ENCODE results near the gene RNU7-1.

Gene RNU7-1

DNA sequence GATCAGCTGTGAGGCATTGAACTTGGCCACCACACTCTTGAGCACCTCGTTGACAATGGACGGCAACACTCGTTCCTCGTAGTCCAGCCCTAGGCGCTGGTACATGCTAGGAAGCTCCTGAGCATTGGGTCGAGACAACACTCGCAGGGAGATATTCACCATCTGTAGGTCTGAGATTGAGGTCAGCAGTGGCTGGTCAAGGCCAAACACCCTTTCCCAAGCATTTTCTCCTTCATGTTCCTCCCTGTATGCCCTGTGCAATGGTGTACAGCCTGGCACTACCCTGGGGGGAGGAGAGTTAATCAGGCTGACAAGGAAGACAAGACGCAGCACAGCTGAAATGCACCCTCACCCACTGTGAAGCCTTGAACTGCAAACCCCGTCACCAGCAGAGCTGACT lies 24.8 kb downstream of the RNU7-1 start:
- DNase-seq = no peak

DNA sequence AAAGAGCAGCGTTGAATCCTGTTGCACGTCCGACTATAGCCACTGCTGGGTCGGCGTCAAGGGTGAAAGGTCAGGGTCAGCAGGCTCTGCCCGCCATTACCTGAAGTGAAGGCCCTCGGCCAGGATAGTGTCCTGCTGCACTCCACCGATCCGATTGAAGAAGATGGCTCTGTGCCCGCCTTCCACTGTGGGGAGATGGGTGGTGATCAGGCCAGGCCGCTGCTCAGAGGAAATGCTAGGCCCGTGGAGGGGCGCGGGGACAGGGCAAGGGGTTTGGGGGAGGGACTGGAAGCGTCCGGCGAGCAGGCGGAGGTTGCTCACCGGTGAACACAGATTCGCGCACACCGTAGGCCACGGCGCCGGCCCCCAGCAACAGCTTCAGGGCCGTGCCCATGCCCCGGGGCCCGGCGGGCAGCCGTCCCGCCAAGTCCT lies 26.5 kb downstream of the RNU7-1 start:
- DNase-seq = no peak

DNA sequence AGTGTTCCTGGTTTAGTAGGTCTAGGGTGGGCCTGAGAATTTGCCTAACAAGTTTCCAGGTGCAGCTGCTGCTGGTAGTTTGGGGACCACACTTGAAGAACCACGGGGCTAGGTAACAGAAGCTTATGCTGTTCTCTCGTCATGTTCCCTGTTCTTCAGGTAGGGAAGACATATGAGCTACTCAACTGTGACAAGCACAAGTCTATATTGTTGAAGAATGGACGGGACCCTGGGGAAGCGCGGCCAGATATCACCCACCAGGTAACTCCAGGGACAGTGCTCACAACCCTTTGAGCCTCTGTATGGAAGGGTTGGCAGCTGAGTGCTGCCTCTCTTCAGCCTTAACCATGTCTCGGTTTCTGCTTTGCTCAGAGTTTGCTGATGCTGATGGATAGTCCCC lies 30.6 kb downstream of the RNU7-1 start:
- no peak for DNase-seq

DNA sequence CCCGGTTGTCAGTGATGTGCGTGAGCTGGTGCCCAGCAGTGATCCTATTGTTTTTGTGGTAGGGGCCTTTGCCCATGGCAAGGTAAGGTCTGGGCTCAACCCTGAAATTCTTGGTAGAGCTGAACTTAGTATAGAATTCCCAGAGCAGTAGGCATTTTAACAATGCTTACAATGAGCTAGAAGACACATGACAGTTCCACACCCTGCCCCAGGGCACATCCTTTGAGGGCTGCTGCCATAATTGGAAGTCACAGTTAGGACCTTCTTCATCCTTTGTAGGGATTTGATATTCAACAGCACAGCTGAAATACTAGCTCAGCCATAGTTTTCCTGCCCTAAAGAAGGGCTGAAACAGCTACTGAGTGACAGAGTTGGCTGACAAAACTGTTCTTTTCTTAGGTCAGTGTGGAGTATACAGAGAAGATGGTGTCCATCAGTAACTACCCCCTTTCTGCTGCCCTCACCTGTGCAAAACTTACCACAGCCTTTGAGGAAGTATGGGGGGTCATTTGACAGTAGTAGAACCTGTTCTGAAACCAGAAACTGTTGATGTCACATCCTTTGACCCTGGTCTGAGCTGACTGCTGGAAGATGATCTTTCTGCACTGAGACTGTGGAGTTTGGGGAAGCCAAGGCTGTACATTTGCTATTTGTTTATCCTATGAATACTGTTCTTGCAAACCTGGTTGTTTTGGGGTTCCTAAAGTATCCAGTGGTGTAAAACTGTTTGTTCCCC lies 31.8 kb downstream of the RNU7-1 start:
- DNase-seq = no peak

DNA sequence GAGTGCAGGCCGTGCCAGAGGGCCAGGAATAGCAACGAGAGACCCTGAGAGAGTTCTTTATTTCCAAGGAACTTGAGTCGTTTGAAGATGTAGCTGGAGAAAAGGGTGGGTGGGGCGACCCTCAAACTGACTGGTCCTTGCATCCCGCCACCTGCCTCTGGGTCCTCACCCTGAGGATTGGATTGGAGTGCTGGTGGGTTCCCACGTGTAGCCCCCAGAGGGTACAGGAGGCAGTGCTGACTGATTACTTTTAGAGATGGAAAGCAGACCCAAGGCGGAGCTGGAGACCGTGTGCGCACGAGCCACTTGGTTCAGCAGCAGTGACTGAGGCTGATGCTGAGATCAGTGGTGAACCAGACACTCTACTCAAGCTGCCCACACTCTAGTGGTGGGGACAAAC lies 34.0 kb downstream of the RNU7-1 start:
- no peak for DNase-seq

GRCh38 chr12:6978188-6978587 lies 34.6 kb downstream of the RNU7-1 start:
- no peak for DNase-seq

GRCh38 chr12:6978611-6979011 lies 35.0 kb downstream of the RNU7-1 start:
- no peak for DNase-seq

DNA sequence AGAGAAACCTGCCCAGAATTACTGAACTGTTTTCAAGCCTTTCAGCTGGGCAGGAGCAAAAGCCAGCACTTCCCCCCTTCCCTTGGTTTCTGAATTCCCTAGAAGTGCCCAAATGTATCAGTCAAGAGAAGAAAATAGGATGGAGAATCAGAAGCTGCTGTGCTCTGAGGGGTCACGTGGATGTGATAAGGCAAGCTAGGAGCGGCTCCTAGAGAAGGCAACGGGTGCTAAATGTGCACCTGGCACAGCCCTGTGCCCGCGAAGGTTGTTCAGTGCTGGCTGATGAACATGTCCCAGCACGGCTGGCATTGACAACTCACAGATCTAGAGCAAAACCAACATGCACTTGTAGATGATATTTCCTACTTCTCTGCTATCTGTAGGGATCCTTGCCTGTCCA lies 35.4 kb downstream of the RNU7-1 start:
- DNase-seq = no peak

- DNase-seq = no peak
Observed at GRCh38 chr12:6979453-6979852, 35.8 kb downstream of the RNU7-1 start.

- no peak for DNase-seq
Observed at GRCh38 chr12:6980075-6980474, 36.5 kb downstream of the RNU7-1 start.

DNA sequence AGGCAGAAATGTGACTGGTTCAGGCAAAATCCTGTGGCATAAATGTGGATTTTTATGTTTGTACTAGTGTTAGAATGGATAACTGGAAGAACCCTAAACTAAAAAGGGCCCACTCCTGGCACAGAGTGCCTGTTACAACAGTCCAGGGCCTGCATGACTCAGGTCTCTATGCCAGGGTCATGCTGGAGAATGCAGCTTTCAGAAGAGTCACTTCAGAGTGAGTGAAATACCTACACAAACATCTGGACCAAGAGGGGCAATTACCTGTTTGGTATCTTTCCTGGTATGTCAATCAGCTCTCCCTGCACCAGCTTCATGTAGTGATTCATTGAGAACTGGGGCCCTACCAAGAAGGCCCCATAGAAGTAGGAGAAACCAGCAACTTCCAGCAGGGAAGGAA lies 37.1 kb downstream of the RNU7-1 start:
- DNase-seq = no peak

DNA sequence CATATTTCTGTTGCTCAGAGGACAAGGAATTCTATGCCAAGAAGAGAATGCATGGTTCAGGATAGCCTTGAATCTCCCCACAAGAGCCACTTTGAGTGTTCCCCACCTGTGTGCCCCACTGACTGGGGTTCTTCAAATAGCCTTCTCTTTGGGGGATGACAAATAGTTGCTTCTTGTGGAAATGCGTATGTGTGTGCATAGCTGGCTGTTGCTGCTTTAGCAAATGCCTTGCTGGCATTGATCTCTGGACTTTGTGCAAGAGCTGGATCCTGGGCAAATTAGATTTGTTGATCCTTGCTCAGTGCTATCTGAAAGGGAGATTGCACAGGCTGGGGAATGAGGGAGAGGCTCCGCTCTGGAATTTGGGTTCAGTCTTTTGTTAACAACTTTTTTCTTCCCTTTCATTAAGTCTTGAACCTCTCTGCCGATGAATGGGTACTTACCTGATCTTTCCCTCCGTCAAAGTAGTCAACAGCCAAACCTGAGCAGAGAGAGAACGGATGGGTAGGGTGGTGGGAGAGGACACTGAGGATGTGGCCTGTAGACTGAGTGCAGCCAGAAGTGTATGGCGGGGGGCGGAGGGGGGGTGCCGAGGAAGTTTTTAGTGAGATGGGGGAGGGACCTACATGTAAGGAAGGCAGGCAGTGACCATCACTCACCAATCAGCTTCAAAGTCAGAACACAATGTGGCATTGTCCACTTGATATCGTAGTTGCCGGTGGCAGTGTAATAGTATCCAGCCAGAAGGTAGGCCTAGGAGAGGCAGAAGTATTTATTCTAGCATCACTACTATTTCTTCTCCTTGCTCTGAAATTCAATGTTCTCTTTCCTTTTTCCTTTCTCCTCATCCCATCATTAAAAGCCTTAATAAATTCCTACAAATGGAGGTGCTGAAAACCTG lies 37.8 kb downstream of the RNU7-1 start:
- DNase-seq = no peak

- no peak for DNase-seq
Observed at GRCh38 chr12:6982532-6982931, 38.9 kb downstream of the RNU7-1 start.

- no peak for DNase-seq
Observed at GRCh38 chr12:6987956-6988553, 44.4 kb downstream of the RNU7-1 start.
